ENCODE measurements around the gene SH3PXD2B.
"Not testable (repeated sequence)": the region's sequence is repeated elsewhere in the genome, so short reads cannot be mapped to it uniquely, and the experiment has no call there.

The SH3PXD2B gene

DNA sequence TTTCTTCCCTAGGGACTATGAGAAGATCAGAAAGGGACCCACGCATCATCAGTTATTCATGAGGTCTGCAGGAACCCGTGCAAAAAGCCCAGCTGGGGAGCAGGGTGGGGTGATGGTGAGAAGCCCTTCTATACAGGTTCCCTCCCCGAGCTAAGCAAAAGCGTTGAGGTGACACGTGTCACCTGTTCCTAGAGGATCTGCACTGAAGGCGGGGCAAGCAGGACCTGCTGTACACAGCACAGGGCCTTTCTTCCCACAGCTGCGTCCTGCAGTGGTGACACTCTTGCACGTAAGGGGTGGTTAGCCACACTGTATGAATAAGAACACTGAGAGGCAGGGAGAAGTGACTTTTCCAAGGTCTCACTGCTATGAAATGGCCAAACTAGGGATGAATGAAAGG, 37.2 kb upstream of the SH3PXD2B start:
- H3K4me3 Mint-ChIP-seq: no peak overlapping the region
- H3K36me3 Mint-ChIP-seq (ENCODE audit: low read depth): no peaks in the 10 kb centered on the region
- no peaks in the 10 kb centered on the region for H3K27me3 Mint-ChIP-seq
- H3K9me3 Mint-ChIP-seq: peaks cover 3% of the 10 kb centered on the region
- H3K4me1 Mint-ChIP-seq (ENCODE audit: low read depth): no peaks in the 10 kb centered on the region
- H3K27ac Mint-ChIP-seq: no peak overlapping the region

DNA sequence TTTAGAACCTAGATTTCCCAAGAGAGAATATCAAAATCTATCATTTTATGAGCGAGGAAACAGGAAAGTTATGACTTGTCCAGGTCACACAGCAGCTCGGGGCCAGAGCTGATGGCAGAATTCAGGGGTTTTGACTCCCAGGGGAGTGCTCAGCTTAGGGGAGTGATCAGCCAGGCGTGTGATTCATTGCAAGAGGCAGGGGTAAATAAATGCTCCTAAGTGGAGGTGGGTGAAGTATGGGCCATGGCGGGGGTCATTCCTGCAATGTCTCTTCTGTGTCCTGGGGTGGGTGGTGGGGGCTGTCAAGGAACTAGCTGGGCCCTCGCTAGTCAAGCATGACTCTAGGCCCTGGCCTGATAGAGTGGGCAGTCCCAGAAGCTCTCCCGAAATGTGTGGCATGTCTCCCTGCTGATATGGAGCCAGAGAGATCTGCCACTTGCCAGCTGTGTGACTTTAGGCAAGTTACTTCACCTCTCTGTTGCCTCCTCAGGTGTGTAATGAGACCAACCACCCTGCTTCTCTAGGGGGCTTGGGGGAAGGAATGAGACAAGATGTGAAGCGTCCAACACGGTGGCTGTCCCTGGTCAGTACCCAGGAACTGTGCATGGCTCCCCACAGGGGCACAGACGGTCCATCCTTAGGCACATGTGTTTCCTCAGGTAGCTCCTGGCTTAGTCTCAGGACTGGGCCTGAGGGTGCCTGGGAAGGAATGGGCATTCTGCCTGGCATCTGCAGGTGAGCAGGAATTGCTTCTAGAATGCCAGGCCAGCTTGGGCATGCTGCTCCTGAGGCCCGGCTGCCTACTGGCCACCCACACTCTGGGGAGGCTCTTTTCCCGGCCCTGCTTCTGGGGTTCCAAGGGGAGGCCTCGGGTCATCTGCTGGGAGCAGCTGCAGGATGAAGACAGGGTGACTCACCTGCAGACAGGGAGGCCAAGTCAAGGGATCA, 36.5 kb upstream of the SH3PXD2B start:
- Mint-ChIP-seq H3K36me3 (ENCODE audit: low read depth) (no peaks in the 10 kb centered on the region), H3K27me3 (no peaks in the 10 kb centered on the region), H3K27ac (no peak overlapping the region), H3K9me3 (no peaks in the 10 kb centered on the region), H3K4me1 (ENCODE audit: low read depth) (no peaks in the 10 kb centered on the region), H3K4me3 (no peak overlapping the region)

DNA sequence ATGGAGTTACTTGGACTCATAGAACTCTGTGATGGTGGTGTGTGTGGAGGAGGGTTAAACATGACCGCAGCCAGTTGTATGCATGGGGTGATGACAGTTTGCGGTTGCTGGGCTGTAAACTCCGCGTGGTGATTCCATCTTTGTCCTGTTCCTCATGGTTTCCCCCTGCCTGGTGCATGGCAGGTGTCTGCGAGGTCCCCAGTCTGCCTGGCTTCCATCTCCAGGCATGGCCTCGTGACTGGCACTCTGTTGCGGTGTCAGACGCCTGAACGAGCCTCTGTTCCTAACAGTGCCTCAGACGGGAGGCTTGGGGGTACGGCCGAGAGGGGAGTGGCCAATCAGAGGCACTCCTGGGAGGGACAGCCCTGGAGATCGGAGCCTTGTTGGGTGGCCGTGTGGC, 33.9 kb upstream of the SH3PXD2B start:
- Mint-ChIP-seq H3K36me3 (ENCODE audit: low read depth) (no peaks in the 10 kb centered on the region), H3K27me3 (no peaks in the 10 kb centered on the region), H3K4me1 (ENCODE audit: low read depth) (no peaks in the 10 kb centered on the region), H3K4me3 (no peak overlapping the region), H3K9me3 (no peaks in the 10 kb centered on the region), H3K27ac (no peak overlapping the region)

DNA sequence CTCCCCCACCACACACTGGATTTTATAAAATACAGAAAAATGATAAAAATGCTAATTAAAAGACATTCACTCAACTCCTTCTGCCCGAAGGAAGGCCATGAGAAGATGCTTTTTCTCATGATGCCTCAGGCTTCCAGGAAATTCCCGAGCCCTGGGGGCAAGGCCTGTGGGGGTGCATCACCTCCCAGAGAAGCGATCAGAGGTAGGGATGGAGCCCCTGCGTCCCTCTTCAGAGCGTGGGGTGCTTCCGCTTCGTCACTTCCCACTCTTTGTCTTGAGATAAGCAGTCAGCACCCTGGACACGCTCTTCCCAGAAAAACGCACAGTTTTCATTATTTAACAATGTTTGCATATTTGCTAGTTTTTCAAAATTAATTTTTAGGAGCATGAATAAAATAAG, 33.3 kb upstream of the SH3PXD2B start:
- Mint-ChIP-seq H3K36me3 (ENCODE audit: low read depth) (no peaks in the 10 kb centered on the region), H3K9me3 (no peaks in the 10 kb centered on the region), H3K27ac (no peak overlapping the region), H3K4me3 (no peak overlapping the region), H3K27me3 (no peaks in the 10 kb centered on the region), H3K4me1 (ENCODE audit: low read depth) (no peaks in the 10 kb centered on the region)

DNA sequence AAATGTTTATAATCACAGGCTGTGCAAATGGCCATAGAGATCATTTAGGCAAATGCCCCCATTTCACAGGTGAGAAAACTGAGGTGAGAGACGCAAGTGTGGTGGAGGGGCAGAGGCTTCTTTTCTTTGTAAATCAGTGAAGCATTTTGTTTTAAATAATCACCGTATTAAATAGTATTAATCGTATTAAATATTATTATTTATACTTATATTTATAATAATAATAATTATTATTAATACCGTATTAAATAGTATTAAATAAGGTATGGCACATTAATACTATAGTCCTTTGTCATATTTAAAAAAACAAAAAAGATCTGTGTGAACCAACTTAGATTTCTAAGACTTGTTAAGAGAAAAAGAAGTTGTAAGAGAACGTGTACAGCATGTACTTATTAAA, 32.6 kb upstream of the SH3PXD2B start:
- no peaks in the 10 kb centered on the region for H3K27me3 Mint-ChIP-seq
- H3K27ac Mint-ChIP-seq: no peak overlapping the region
- no peaks in the 10 kb centered on the region for H3K4me1 Mint-ChIP-seq (ENCODE audit: low read depth)
- no peaks in the 10 kb centered on the region for H3K36me3 Mint-ChIP-seq (ENCODE audit: low read depth)
- no peak overlapping the region for H3K4me3 Mint-ChIP-seq
- no peaks in the 10 kb centered on the region for H3K9me3 Mint-ChIP-seq

DNA sequence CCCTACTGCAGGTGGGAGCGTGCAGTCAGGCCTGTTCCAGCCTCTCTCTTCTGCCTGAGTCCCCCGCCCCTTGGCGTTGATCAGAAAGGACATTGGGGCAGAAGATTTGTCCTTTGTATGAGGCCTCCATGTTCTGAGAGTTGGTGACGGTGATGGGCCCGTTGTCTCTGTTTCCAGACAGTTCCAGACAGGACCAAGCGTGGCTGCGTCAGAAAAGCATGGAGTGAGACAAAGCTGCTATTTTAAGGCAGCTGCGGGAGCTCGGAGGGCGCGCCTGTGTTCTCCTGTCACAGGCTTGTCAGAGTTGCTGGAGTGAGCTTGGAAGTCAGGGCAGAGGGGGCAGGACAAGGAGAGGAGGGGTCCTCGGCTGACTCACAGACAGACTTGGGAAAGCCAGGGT, 32.1 kb upstream of the SH3PXD2B start:
- Mint-ChIP-seq H3K36me3 (ENCODE audit: low read depth) (no peaks in the 10 kb centered on the region), H3K27me3 (no peaks in the 10 kb centered on the region), H3K27ac (no peak overlapping the region), H3K9me3 (no peaks in the 10 kb centered on the region), H3K4me1 (ENCODE audit: low read depth) (no peaks in the 10 kb centered on the region), H3K4me3 (no peak overlapping the region)

DNA sequence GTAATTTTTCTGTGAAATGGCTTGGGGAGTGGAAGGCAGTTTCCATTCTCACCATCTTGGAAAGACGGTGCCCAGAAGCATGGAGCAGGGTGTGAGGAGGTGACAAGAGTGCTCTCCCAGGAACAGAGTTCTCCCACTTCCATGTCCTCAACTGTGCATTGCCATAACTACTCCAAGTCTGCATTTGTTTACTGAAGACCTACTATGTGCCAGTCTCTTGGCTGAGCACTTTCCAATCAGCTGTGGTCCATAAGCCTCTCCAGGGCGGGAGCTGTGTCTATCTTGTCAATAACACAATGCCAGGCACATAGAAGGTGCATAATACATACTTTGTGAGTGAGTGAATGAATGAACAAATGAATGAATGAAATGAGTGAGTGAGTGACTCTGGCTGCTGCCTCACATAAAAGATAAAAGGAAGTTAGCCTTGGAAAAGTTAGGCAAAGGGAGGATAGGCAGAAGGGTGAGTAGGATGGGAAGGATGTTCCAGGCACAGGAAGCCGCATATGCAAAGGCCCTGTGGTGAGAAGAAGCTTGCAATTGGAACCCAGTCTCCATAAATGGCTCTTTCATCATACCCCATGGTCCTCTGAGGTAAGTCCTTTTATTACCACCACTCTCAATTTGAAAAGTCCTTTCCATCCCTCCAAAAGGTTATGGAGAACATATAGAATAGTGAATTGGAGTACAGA, 31.3 kb upstream of the SH3PXD2B start:
- H3K9me3 Mint-ChIP-seq: no peaks in the 10 kb centered on the region
- no peak overlapping the region for H3K27ac Mint-ChIP-seq
- H3K4me3 Mint-ChIP-seq: no peak overlapping the region
- no peaks in the 10 kb centered on the region for H3K27me3 Mint-ChIP-seq
- no peaks in the 10 kb centered on the region for H3K36me3 Mint-ChIP-seq (ENCODE audit: low read depth)
- H3K4me1 Mint-ChIP-seq (ENCODE audit: low read depth): no peaks in the 10 kb centered on the region

DNA sequence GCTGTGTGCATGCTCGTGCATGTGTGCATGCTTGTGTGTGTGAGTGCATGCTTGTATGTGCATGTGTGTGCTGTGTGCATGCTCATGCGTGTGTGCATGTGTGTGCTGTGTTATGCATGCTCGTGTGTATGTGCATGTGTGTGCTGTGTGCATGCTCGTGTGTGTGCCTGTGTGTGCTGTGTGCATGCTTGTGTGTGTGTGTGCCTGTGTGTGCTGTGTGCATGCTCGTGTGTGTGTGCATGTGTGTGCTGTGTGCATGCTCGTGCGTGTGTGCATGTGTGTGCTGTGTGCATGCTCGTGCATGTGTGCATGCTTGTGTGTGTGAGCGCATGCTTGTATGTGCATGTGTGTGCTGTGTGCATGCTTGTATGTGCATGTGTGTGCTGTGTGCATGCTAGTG, 30.3 kb upstream of the SH3PXD2B start:
- Mint-ChIP-seq H3K27ac (no peak overlapping the region), H3K36me3 (ENCODE audit: low read depth) (no peaks in the 10 kb centered on the region), H3K27me3 (no peaks in the 10 kb centered on the region), H3K4me1 (ENCODE audit: low read depth) (no peaks in the 10 kb centered on the region), H3K9me3 (no peaks in the 10 kb centered on the region), H3K4me3 (no peak overlapping the region)

DNA sequence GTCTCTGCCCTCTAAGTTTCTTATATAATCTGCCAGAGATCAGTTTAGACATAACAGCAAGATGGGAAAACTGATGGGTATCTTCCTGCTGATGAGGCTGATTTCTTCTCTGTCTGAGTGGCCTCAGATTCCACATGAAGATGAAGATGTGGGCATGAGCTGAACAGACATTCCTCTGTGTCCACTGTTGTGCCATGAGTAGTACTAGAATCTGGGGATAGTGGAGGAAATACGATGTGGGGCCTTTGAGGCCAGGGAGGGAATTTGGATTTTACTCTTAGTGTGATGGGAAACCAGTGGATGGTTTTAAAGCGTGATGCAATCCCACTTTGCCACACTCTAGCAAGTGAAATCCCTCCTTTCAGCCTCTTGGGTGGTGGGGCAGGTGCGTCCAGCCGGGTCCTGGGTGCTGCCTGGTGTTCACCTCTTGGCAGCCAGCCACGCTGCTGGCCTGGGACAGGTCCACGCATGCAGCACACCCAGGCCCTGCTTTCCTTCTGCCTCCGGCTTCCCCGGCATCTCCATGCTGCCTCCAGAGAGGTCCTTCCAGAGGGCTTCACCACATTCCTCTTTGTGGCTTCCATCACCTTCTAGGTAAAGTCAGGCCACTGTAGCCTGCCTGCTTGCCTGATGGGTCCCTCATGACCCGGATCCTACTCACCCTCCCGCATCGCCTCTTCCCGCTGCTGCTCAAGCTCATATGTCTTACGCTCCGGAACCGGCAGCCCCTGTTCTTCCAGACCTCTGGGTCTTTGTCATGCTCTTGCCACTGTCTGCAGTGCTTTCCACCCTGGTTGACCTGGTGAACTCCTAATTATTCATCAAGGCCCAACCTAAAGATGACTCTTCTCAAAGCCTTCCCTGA, 28.1 kb upstream of the SH3PXD2B start:
- Mint-ChIP-seq H3K36me3 (ENCODE audit: low read depth) (no peaks in the 10 kb centered on the region), H3K27me3 (peaks cover 4% of the 10 kb centered on the region), H3K9me3 (no peaks in the 10 kb centered on the region), H3K4me3 (no peak overlapping the region), H3K27ac (peak overlapping the region; percentile 43), H3K4me1 (ENCODE audit: low read depth) (no peaks in the 10 kb centered on the region)

DNA sequence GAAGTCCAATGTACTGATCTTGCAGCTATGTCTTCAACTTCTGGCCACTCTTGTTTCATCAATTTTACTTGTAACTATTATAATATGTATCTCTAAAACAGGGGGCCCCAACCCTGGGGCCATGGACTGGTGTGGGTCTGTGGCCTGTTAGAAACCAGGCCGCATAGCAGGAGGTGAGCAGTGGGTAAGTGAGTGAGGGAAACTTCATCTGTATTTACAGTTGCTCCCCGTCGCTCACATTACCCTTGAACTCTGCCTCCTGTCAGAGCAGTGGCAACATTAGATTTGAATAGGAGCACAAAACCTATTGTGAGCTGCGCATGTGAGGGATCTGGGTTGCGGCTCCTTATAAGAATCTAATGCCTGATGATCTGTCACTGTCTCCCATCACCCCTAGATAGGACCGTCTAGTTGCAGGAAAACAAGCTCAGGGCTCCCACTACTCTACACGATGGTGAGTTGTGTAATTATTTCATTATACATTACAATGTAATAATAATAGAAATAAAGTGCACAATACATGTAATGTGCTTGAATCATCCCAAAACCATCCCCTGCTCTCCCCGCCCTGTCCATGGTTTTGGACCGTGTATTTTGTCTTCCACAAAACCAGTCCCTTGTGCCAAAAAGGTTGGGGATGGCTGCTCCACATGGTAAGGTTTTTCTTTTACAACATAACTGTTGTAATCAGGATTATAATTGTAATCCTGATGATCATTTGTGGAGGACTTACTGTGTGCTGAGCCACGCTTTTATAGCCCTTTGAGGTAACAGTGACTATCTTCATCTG, 26.9 kb upstream of the SH3PXD2B start:
- Mint-ChIP-seq H3K27ac (no peak overlapping the region), H3K4me1 (ENCODE audit: low read depth) (no peaks in the 10 kb centered on the region), H3K36me3 (ENCODE audit: low read depth) (no peaks in the 10 kb centered on the region), H3K9me3 (no peaks in the 10 kb centered on the region), H3K4me3 (no peak overlapping the region), H3K27me3 (peaks cover 4% of the 10 kb centered on the region)

DNA sequence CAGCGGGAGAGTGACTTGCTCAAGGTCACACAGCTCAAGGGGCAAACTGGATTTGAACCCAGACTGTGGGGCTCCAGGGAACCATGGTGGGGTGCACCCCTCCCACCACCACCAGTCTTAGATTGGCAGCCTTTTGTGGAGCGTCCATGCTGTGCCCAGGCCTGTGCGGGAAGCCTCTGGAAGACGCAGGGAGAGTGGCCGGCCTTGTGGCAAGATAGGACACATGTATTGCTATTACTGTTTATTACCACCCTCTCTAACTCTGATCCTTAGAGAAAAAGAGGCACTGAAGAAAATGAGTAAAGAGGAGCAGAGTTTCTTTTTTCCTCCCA, 25.4 kb upstream of the SH3PXD2B start:
- Mint-ChIP-seq H3K9me3 (no peaks in the 10 kb centered on the region), H3K4me1 (ENCODE audit: low read depth) (no peaks in the 10 kb centered on the region), H3K27ac (no peak overlapping the region)

DNA sequence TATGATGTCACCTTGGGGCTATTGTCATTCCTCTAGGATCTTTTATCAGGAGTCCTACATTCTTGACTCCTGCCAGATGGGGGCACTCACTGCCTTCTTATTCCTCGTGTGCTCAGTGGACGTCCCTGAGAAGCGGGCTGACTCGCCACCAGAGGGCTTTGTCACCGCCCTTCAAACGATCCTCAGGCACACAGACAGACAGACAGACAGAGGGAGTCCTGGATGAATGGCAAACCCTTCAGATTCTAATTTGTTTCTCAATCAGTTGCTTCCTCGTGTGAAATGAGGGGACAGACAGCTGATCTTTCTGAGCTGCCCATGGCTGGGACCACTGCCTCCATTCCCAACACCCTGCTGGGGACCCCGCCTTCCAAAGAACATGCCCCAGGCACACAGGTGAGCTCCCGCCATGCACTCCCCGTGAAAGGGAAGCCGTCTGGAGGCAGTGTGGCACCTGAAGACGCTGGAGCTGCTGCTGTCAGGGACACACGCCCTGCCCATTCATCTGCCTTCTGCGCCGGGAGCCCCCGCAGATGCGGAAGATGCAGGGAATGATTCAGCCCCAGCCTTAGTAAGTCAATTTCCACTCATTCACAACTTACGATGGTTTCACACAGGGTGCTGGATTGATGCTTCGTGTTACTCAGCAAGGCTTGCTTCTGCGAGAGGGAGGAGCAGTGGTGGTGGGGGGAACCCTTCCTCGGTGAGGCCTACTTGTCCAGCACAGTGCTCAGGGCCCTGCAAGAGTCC, 24.9 kb upstream of the SH3PXD2B start:
- Mint-ChIP-seq H3K4me1 (ENCODE audit: low read depth) (no peaks in the 10 kb centered on the region), H3K27ac (no peak overlapping the region), H3K27me3 (peaks cover 7% of the 10 kb centered on the region), H3K9me3 (no peaks in the 10 kb centered on the region), H3K36me3 (ENCODE audit: low read depth) (no peaks in the 10 kb centered on the region), H3K4me3 (no peak overlapping the region)

More for the DNA sequence above, 25.4 kb upstream of the SH3PXD2B start:
- Mint-ChIP-seq H3K36me3 (ENCODE audit: low read depth) (no peaks in the 10 kb centered on the region), H3K27me3 (peaks cover 4% of the 10 kb centered on the region), H3K4me3 (no peak overlapping the region)

DNA sequence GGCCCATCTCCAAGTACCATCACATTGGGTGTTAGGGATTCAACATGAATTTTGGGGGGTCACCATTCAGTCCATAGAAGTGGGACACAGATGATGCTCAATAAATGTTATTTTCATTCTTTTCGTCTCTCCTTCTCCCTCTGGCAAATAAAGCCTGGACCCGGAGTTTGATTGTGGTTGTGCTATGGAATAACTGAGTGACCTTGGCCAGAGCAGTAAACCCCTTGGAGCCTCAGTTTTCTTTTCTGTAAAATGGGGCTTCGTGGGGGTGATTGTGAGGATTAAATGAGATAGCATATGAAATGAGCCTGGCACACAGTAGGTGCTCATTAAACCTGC, 24.3 kb upstream of the SH3PXD2B start:
- not testable (repeated sequence) for H3K27me3 Mint-ChIP-seq; H3K4me1 Mint-ChIP-seq (ENCODE audit: low read depth)

DNA sequence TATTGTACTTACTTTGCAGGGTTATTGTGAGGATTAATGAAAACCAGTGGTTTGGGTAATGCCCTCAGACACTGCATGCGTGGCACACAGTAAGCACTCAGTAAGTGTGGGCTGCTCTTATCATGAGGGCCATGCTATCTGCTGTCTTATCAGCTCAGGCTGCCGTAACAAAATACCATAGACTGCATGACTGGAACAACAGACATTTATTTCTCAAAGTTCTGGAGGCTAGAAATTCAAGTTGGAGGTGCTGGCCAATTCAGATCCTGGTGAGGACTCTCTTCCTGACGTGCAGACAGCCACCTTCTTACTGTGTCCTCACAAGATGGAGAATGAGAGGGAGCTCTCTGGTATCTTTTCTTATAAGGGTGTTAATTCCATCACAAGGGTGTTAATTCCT, 23.9 kb upstream of the SH3PXD2B start:
- H3K36me3 Mint-ChIP-seq (ENCODE audit: low read depth): no peaks in the 10 kb centered on the region
- H3K9me3 Mint-ChIP-seq: no peaks in the 10 kb centered on the region
- H3K27ac Mint-ChIP-seq: no peak overlapping the region
- peaks cover 12% of the 10 kb centered on the region for H3K27me3 Mint-ChIP-seq
- no peak overlapping the region for H3K4me3 Mint-ChIP-seq
- H3K4me1 Mint-ChIP-seq (ENCODE audit: low read depth): no peaks in the 10 kb centered on the region

More for the DNA sequence above, 24.3 kb upstream of the SH3PXD2B start:
- H3K27ac Mint-ChIP-seq; H3K9me3 Mint-ChIP-seq; H3K36me3 Mint-ChIP-seq (ENCODE audit: low read depth); H3K4me3 Mint-ChIP-seq: not testable (repeated sequence)
